DMS153 treated with DMSO at 0.1 percent for 48 hours (cell line): ENCODE data around the gene TEX29.

ENCODE experiments used
- DNase-seq: peaks from one replicate; lab custom pipeline; 2025; ENCODE audit not compliant: unreplicated experiment; lab: John Stamatoyannopoulos, UW

The TEX29 gene

DNA sequence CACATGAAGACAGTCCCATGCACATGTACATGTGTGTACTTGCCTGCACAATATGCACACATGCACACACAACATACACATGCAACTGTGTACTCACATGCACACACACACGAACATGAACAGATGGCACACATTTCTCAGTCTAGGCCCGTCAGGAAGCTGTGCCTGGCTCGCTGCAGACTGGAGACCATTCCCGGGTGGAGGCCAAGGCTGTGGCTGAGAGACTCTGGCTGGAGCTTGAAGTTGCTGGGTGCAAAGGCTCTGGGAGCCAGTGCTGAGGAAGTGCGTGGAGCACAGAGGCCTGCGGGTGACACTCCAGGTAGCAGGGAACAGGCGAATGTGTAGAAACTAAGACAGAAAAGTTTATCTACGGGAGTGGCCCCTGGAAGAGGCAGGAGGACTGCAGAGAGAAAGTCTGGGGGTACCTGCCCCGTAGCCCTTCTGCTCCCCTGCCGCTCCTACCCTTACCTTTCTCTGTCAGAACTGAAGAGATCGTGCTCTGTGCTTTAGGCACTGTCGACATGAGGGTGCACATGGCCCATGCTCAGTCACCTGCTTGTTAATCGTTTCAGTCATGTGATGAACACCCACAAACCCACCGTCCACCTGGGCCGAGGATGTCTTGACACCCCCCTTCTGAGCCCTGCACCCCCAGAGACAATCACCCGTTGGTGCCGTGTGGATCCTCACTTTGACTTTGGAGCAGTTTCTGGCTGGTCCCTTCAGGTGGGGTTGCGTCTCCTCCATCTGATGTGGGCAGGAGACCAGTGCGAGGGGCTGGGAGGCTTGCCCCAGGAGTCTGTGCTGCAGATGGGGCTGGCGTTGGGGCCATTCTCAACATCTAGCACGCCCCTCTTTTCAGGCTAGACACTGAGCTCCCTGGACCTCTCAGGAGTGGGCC, 69.4 kb downstream of the TEX29 start:
- DNase-seq, result no peak

- no peak for DNase-seq
Observed at GRCh38 chr13:111390522-111391270, 70.3 kb downstream of the TEX29 start.

- no peak for DNase-seq
Observed at GRCh38 chr13:111392486-111392885, 72.0 kb downstream of the TEX29 start.

DNA sequence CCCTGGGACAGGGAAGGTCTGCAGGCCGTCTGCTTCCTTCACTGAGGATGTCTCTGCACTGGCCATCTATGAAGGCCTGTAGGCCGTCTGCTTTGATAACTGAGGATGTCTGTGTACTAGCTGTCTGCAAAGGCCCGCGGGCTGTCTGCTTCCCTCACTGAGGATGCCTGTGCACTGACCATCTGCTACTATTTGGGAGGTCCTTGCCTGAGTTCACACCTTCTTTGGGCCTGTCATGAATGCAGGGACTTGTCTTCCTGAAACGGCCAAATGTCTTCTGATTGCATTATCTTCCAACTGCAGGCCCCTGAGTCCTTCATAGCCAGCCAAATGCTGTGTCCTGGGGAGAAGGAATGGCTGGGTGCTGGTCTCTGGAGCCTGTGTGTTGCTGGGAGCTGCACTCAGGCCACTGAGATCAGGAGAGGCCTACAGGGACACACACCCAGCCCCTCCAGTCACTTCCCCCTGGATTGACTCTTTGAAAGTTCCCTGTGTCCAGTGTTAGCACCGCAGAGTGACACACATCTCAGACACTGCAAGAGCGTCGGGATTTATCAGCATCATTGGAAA, 72.9 kb downstream of the TEX29 start:
- DNase-seq, result no peak
